Heart right ventricle (tissue), 16 donors: ENCODE data around the gene ASAP2. TPM values are rescaled to one million over a fixed set of nuclear protein-coding genes. Genes with fewer than 3 reads are reported as not detected.
"Not testable (repeated sequence)": the region's sequence is repeated elsewhere in the genome, so short reads cannot be mapped to it uniquely, and the experiment has no call there.

ENCODE experiments used
- ATAC-seq, 8 donors: fragments of 200-7000 bp; cut with Tn5 transposase; one replicate each; pipeline ENCODE4 v1.9.1; 2020; ENCODE audit warnings: mild to moderate bottlenecking in 8 of 8, moderate library complexity in 8 of 8, moderate number of reproducible peaks in 1 of 8
- DNase-seq, 2 donors: peaks; one replicate each; pipeline ENCODE4 v3.0.0-alpha.2; 2020
- H3K27ac ChIP-seq, 10 donors: fragments of 200-600 bp; sonication (generic) in 2 of 10; one replicate each; pipeline versions ENCODE4 v1.5.0 to v1.8.0; 2020 to 2022; ENCODE audit warnings: mild to moderate bottlenecking in 3 of 10
- H3K27me3 ChIP-seq, 7 donors: fragments of 200-600 bp; one replicate each; pipeline ENCODE4 v1.8.0; 2021 to 2022; ENCODE audit warnings: mild to moderate bottlenecking in 2 of 7
- H3K36me3 ChIP-seq, 9 donors: fragments of 200-600 bp; sonication (generic) in 1 of 9; one replicate each; pipeline versions ENCODE4 v1.5.0 to v1.8.0; 2020 to 2022; ENCODE audit warnings: mild to moderate bottlenecking in 2 of 9
- H3K4me1 ChIP-seq, 9 donors: fragments of 200-600 bp; sonication (generic) in 1 of 9; one replicate each; pipeline versions ENCODE4 v1.5.0 to v1.8.0; 2020 to 2022; ENCODE audit warnings: mild to moderate bottlenecking in 4 of 9
- H3K4me3 ChIP-seq, 10 donors: fragments of 200-600 bp; sonication (generic) in 2 of 10; one replicate each; pipeline versions ENCODE4 v1.5.0 to v1.8.0; 2020 to 2022; ENCODE audit warnings: mild to moderate bottlenecking in 7 of 10, moderate library complexity in 2 of 10
- H3K9me3 ChIP-seq, 11 donors: fragments of 200-600 bp in 10 of 11; sonication (generic) in 2 of 11; one replicate each; pipeline versions ENCODE4 v1.5.0 to v1.8.0; 2013 to 2022; ENCODE audit warnings: mild to moderate bottlenecking in 2 of 11, control low read depth in 1 of 11, moderate library complexity in 1 of 11
- WGBS, 2 donors: extraction: QIAGEN DNeasy Blood & Tissue Kit; methylation state at CpG; one replicate each; pipeline ENCODE4 v1.1.7; 2013; ENCODE audit warnings: inconsistent platforms in 1 of 2; 5-methylcytosine and 5-hydroxymethylcytosine counted together
- intact Hi-C, 10 donors: fragments of 100-400 bp; cut with DNase I; formaldehyde crosslinking; loops; one replicate each; pipeline versions ENCODE4 v1.11.1 to v1.14.2; 2022
- polyA plus RNA-seq, 2 donors: library from polyadenylated mRNA; stranded (reverse); fragments of 200-250 nt; gene quantifications; one replicate each; pipeline ENCODE4 v1.2.3, GENCODE V29; 2013
- total RNA-seq, 10 donors: library from RNA; stranded (reverse); fragmentation: NEBNext Ultra II Directional in 3 of 10; extraction: Animal tissue kit (Norgen Biotek cat#: 25700) in 3 of 10; gene quantifications; one replicate each; pipeline versions ENCODE4 v1.2.1 to v1.2.4, GENCODE V29; 2021 to 2023
- TF ChIP-seq, protein P1 (sequence below), 9 donors: fragments of 200-600 bp; sonication (generic) in 2 of 9; IDR thresholded peaks; one replicate each; pipeline versions ENCODE4 v1.5.0 to v1.8.0; 2021 to 2022; ENCODE audit warnings: antibody characterized with exemption in 9 of 9, mild to moderate bottlenecking in 5 of 9, moderate library complexity in 1 of 9
- donor health status: Arrhythmogenic right ventricular cardiomyopathy.
- donor health status: ischemic (EF 13 %, LVEDD 7.1; RV severe dilation, severe dysfunction).
- donor health status: healthy with polysubstance abuse.
- donor health status: DM: no; HTN: yes; CAD: no.
- donor health status: DM: no; HTN: no; CAD: no.
- donor health status: ischemic (EF 25% LVEDD 6.9; RV normal size, moderate dysfunction).
- donor health status: ischemic (EF 25% LVEDD 5.7; RV mildly dilated, moderate dysfunction).
- donor health status: healthy.
- donor health status: DM: yes; HTN: yes; CAD: no.
- donor health status: Ischemic cardiomyopathy.
- donor health status: ischemic (EF 35%, LVEDD 5.7; RV mildly dilated, moderate dysfunction).
- donor health status: nonischemic (EF 11% LVEDD 7.7; RV severe dilation, severe dysfunction).
- donor health status: DM: yes; HTN: yes; CAD: no.
- donor health status: PGD.
- donor health status: ischemic (EF 29% LVEDD 5.4; RV normal size, mild dysfunction).
- donor health status: nonischemic (EF 23%, LVEDD 6.1; RV moderate dilation, normal function).

ASAP2 gene
- total and polyA plus RNA-seq, 12 donors: 5.4 to 17.3 (median 11.8) TPM

DNA sequence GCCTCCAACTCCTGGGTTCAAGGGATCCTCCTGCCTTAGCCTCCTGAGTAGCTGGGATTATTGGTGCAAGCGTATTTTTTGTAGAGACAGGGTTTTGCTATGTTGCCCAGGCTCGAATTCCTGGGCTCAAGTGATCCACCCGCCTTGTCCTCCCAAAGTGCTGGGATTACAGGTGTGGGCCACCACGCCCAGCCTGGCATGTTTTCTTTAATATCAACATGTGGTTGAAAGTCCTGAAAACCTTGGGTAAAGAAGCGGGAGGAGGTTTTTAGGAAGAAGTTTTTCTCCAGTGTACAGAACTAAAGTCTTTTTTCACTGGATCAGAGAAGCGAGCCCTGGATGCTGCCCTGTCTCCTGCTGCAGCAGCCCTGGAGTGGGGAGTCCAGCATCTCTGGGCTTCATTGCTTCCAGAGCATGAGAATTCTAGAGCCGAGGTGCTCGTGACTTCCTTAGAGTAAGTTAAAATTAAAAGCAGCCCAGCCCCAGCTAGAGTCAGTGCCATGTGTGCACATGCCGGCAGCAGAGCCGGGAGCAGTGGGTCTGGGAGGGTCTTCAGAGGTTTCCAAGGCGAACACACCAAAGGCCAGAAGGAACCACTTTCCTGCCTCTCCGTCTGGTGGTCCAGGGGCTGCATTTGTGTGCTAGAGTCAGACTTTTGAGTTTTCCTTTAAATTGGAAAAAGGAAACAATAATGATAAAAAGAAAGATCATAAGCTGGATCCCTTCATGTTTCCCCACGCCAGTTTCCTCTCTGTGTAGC lies 185.5 kb downstream of the ASAP2 start:
- intact Hi-C loops: no loop called here
- Histone ChIP-seq H3K4me1 (peaks cover 6 to 28% (median 21%) of the 10 kb centered on the region in 9 donors), H3K36me3 (peaks cover 0 to 87% (median 5%) of the 10 kb centered on the region in 9 donors), H3K27me3 (no peaks in the 10 kb centered on the region), H3K27ac (peak overlapping the region; percentile 12 to 87 (median 70)), H3K4me3 (no peak overlapping the region), H3K9me3 (no peaks in the 10 kb centered on the region)
- TF ChIP-seq, protein P1, sequence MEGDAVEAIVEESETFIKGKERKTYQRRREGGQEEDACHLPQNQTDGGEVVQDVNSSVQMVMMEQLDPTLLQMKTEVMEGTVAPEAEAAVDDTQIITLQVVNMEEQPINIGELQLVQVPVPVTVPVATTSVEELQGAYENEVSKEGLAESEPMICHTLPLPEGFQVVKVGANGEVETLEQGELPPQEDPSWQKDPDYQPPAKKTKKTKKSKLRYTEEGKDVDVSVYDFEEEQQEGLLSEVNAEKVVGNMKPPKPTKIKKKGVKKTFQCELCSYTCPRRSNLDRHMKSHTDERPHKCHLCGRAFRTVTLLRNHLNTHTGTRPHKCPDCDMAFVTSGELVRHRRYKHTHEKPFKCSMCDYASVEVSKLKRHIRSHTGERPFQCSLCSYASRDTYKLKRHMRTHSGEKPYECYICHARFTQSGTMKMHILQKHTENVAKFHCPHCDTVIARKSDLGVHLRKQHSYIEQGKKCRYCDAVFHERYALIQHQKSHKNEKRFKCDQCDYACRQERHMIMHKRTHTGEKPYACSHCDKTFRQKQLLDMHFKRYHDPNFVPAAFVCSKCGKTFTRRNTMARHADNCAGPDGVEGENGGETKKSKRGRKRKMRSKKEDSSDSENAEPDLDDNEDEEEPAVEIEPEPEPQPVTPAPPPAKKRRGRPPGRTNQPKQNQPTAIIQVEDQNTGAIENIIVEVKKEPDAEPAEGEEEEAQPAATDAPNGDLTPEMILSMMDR (IDR thresholded peaks at IDR 0.05): no peak
- WGBS, 2 donors: 86 to 89% methylated on average over 13 of the region's 13 CpGs
- no peak for ATAC-seq
- no peak for DNase-seq

GRCh38 chr2:9392898-9393765 lies 186.5 kb downstream of the ASAP2 start:
- 51 to 54% methylated on average over 28 of the region's 28 CpGs for WGBS, 2 donors
- ATAC-seq (peak; percentile 37 to 71 (median 60)), DNase-seq (peak; percentile 48 to 50)
- H3K4me3 ChIP-seq: no peak overlapping the region
- peaks cover 0 to 86% (median 5%) of the 10 kb centered on the region in 9 donors for H3K36me3 ChIP-seq
- intact Hi-C loops: no loop called here
- H3K4me1 ChIP-seq: peaks cover 6 to 28% (median 20%) of the 10 kb centered on the region in 9 donors
- no peaks in the 10 kb centered on the region for H3K27me3 ChIP-seq
- peak overlapping the region; percentile 33 to 87 (median 70) for H3K27ac ChIP-seq
- H3K9me3 ChIP-seq: no peaks in the 10 kb centered on the region
- TF ChIP-seq, protein P1 (IDR thresholded peaks at IDR 0.05): no peak

DNA sequence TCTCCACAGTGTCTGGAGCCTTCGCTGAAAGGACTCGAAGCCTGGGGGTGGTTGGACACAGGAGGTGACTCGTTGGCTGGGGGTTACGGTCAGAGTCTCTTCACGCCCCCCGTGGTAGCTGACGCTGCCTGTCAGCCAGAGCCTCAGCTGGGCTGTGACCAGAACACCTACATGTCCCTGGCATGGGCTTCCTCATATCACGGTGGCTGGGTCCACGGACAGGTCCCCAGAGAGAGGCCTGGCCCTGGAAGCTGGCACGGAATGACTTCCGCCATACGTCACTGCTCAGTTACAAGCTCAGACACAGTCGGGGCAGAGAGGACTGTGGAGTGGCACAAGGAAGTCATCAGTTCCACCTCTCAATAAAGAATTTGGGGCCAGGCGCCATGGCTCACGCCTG lies 188.2 kb downstream of the ASAP2 start:
- no peaks in the 10 kb centered on the region for H3K9me3 ChIP-seq
- H3K27me3 ChIP-seq: no peaks in the 10 kb centered on the region
- no peak for DNase-seq
- no peak for ATAC-seq
- H3K36me3 ChIP-seq: peaks cover 0 to 86% (median 5%) of the 10 kb centered on the region in 9 donors
- intact Hi-C loops: no loop called here
- H3K4me3 ChIP-seq: no peak overlapping the region
- TF ChIP-seq, protein P1 (IDR thresholded peaks at IDR 0.05): no peak
- H3K4me1 ChIP-seq: peaks cover 6 to 43% (median 24%) of the 10 kb centered on the region in 9 donors
- no peak overlapping the region for H3K27ac ChIP-seq
- 92 to 93% methylated on average over 15 of the region's 15 CpGs for WGBS, 2 donors

DNA sequence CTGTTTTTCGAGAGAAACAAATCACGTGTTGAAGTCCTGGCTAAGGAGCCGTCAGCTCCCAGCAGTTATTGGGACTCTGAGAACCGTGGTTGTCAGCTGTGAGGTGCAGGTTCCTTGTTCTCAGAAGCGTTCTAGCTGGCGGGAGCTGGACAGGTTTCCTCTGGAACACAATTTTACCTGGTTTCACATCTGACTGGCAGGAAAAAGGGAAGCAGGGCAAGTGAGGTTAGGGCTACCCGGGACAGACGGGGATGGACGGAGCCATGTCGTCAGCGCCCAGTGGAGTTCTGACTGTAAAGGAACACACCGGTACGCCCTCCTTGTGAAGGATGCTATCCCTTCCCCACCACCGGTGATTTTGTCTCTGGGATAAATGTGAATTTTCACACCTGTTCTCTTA lies 190.6 kb downstream of the ASAP2 start:
- no peak for ATAC-seq
- H3K27me3 ChIP-seq: no peaks in the 10 kb centered on the region
- intact Hi-C loops: no loop called here
- no peak overlapping the region for H3K4me3 ChIP-seq
- TF ChIP-seq, protein P1 (IDR thresholded peaks at IDR 0.05): no peak
- H3K36me3 ChIP-seq: peaks cover 0 to 85% (median 0%) of the 10 kb centered on the region in 9 donors
- DNase-seq: no peak
- no peaks in the 10 kb centered on the region for H3K9me3 ChIP-seq
- H3K27ac ChIP-seq: no peak overlapping the region
- H3K4me1 ChIP-seq: peaks cover 6 to 37% (median 21%) of the 10 kb centered on the region in 9 donors
- WGBS, 2 donors: 93 to 96% methylated on average over 14 of the region's 14 CpGs

GRCh38 chr2:9398251-9398650 lies 191.6 kb downstream of the ASAP2 start:
- peak overlapping the region in 6 of 10 donors; percentile 5 to 70 (median 48) for H3K27ac ChIP-seq
- H3K4me3 ChIP-seq, H3K27me3 ChIP-seq, intact Hi-C loops, DNase-seq, ATAC-seq, H3K9me3 ChIP-seq: not testable (repeated sequence)
- peaks cover 0 to 93% (median 0%) of the 10 kb centered on the region in 9 donors for H3K36me3 ChIP-seq
- peaks cover 0 to 31% (median 10%) of the 10 kb centered on the region in 9 donors for H3K4me1 ChIP-seq
- WGBS, 2 donors: 96% methylated on average over 11 of the region's 11 CpGs
